Measurements from ENCODE around the gene NALF2.

DNA sequence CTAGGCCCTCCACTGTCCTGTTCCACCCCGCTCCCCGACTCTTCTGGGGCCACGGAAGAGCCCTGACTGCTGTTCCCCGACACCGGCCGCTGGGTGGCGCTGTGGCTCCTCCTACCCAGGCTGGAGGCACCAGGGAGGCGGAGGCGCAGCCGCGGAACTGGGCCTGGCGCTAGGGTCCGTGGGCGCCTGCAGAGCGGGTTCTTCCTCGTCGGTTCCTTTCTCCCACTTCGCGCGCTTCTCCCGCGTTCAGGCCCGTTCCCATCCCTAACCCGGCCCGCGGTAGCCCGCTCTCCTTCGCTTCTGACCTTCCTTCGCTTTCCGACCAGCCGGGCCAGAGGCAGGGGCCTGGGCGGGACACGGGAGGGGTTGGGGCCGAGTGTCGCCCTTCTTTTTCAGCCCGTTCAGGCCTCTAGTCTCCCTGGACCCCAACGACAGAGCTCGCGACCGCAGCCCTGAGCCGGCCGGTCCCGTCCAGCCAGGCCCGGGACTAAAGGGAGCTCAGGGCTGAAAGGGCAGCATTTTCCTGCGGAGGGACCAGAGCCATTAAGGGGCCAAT, 34.3 kb downstream of the NALF2 start:
- TF ChIP-seq EP300 (IDR thresholded peaks at IDR 0.05; ENCODE audit: borderline replicate concordance) = no peak
- TF ChIP-seq FOXM1 (IDR thresholded peaks at IDR 0.05; ENCODE audit: borderline replicate concordance, low read depth) = no peak
- TF ChIP-seq TAF1 (IDR thresholded peaks at IDR 0.05; ENCODE audit: low read depth) = no peak
